Endothelial cell of umbilical vein (primary cell): ENCODE results near the gene ZBTB22. TPM values are rescaled to one million over a fixed set of nuclear protein-coding genes. Genes with fewer than 3 reads are reported as not detected.

ENCODE experiments used
- BruUV-seq: library from RNA; stranded (reverse); fragments of 400-500 nt; replicated peaks from 2 replicates; lab custom pipeline; 2021; lab: Mats Ljungman, UMichigan
- CTCF ChIA-PET: fragments of 300-600, 350-600 bp; sonication (Branson Sonifier 250); formaldehyde crosslinking; loops from one replicate; lab custom pipeline; 2021; ENCODE audit warnings: antibody characterized with exemption, inconsistent platforms; lab: Charles Lee
- POLR2A ChIA-PET: fragments of 300-600, 350-600 bp; sonication (Branson Sonifier 250); formaldehyde crosslinking; loops from one replicate; lab custom pipeline; 2021; ENCODE audit warnings: antibody characterized with exemption, inconsistent platforms; lab: Charles Lee
- DNase-seq: peaks from one replicate; pipeline ENCODE4 v3.0.0-alpha.2; 2011; ENCODE audit warnings: low read depth, low spot score
- FAIRE-seq: peaks from 2 replicates; lab custom pipeline; 2011; peaks lifted over from hg19 to GRCh38; lab: Jason Lieb, UNC
- H2AFZ ChIP-seq: 2 replicates; pipeline ENCODE4 v1.6.0; 2012; ENCODE audit warnings: low read depth, low read length, control low read depth, inconsistent platforms
- H3K27ac ChIP-seq: 2 replicates; pipeline ENCODE4 v1.5.1; 2011; ENCODE audit warnings: low read depth, mild to moderate bottlenecking, control low read depth, low read length, moderate library complexity; ENCODE audit not compliant: insufficient read depth
- H3K27me3 ChIP-seq, 2 experiments: 2 replicates each; pipeline versions ENCODE4 v1.6.0 to v1.6.1; 2011; ENCODE audit warnings: low read length in 2 of 2, mixed read lengths in 1 of 2; ENCODE audit not compliant: control insufficient read depth in 2 of 2, insufficient read depth in 2 of 2
- H3K36me3 ChIP-seq, 2 experiments: 2 replicates in 1 of 2; 3 replicates in 1 of 2; pipeline ENCODE4 v1.5.1; 2011; ENCODE audit warnings: low read length in 2 of 2, mild to moderate bottlenecking in 1 of 2, moderate library complexity in 1 of 2; ENCODE audit not compliant: control insufficient read depth in 2 of 2, insufficient read depth in 2 of 2; ENCODE audit errors: extremely low read depth in 1 of 2
- H3K4me1 ChIP-seq: 3 replicates; pipeline ENCODE4 v1.5.1; 2011; ENCODE audit warnings: mild to moderate bottlenecking, low read length; ENCODE audit not compliant: control insufficient read depth, insufficient read depth; ENCODE audit errors: extremely low read depth
- H3K4me2 ChIP-seq: 2 replicates; pipeline ENCODE4 v1.6.1; 2011; ENCODE audit warnings: low read length, control low read depth, mixed read lengths; ENCODE audit not compliant: insufficient read depth
- H3K4me3 ChIP-seq, 3 experiments: fragments of 200-600 bp in 1 of 3; sonication (generic), shearing (Covaris generic) in 1 of 3; replicated peaks in 1 of 3; 2 replicates each; pipeline ENCODE4 v1.5.1; 2011 to 2016; ENCODE audit warnings: control low read depth in 3 of 3, low read length in 3 of 3, mild to moderate bottlenecking in 2 of 3, inconsistent platforms in 1 of 3, low read depth in 1 of 3, moderate library complexity in 1 of 3; ENCODE audit not compliant: insufficient read depth in 1 of 3
- H3K79me2 ChIP-seq: 2 replicates; pipeline ENCODE4 v1.6.0; 2012; ENCODE audit warnings: low read length, inconsistent platforms; ENCODE audit not compliant: control insufficient read depth, insufficient read depth
- H3K9ac ChIP-seq: replicated peaks from 2 replicates; pipeline ENCODE3; 2011; ENCODE audit warnings: low read length, control low read depth; ENCODE audit not compliant: insufficient read depth; ENCODE audit errors: extremely low read depth
- H3K9me1 ChIP-seq: replicated peaks from 3 replicates; pipeline ENCODE4 v1.6.0; 2011; ENCODE audit warnings: mild to moderate bottlenecking, low read length; ENCODE audit not compliant: control insufficient read depth, insufficient read depth; ENCODE audit errors: extremely low read depth
- H3K9me3 ChIP-seq: replicated peaks from 2 replicates; pipeline ENCODE4 v1.5.1; 2012; ENCODE audit warnings: low read length, inconsistent platforms; ENCODE audit not compliant: control insufficient read depth, insufficient read depth
- H4K20me1 ChIP-seq: replicated peaks from 2 replicates; pipeline ENCODE3; 2011; ENCODE audit warnings: mild to moderate bottlenecking, low read length; ENCODE audit not compliant: control insufficient read depth, insufficient read depth; ENCODE audit errors: extremely low read depth
- EZH2 ChIP-seq: IDR thresholded peaks from 2 replicates; pipeline ENCODE4 v1.6.1; 2012; ENCODE audit warnings: borderline replicate concordance, low read depth, mild to moderate bottlenecking, moderate library complexity, low read length, inconsistent platforms; ENCODE audit not compliant: severe bottlenecking
- FOS ChIP-seq: IDR thresholded peaks from 2 replicates; pipeline ENCODE4 v1.6.1; 2011; ENCODE audit warnings: mild to moderate bottlenecking, low read length, moderate library complexity, borderline replicate concordance; ENCODE audit not compliant: insufficient read depth
- GATA2 ChIP-seq: IDR thresholded peaks from 2 replicates; pipeline ENCODE4 v1.7.0; 2011; ENCODE audit warnings: low read depth, mild to moderate bottlenecking, moderate library complexity, mixed read lengths, low read length; ENCODE audit not compliant: insufficient read length, insufficient read depth
- JUN ChIP-seq: IDR thresholded peaks from 2 replicates; pipeline ENCODE4 v1.6.1; 2011; ENCODE audit warnings: borderline replicate concordance, low read depth; ENCODE audit not compliant: insufficient read length, insufficient read depth
- MYC ChIP-seq: IDR thresholded peaks from one replicate; pipeline ENCODE4 v1.6.1; 2011; ENCODE audit warnings: mild to moderate bottlenecking, low read depth, low read length
- POLR2A ChIP-seq: IDR thresholded peaks from 2 replicates; pipeline ENCODE4 v1.6.1; 2012; ENCODE audit warnings: low read depth, mild to moderate bottlenecking, control low read depth, low read length
- POLR2AphosphoS5 ChIP-seq: IDR thresholded peaks from 2 replicates; pipeline ENCODE4 v1.6.1; 2012; ENCODE audit warnings: low read depth, mild to moderate bottlenecking, control low read depth, low read length, moderate library complexity; ENCODE audit not compliant: insufficient read depth
- dilution Hi-C: fragments of 300-500 bp; cut with MboI; formaldehyde crosslinking; loops from one replicate; pipeline ENCODE4 v1.15.0; 2019; ENCODE audit warnings: low sequenced_read_pairs; ENCODE audit not compliant: extremely low pct_ligation_motif_present
- intact Hi-C: fragments of 100-400 bp; cut with micrococcal nuclease; formaldehyde crosslinking; loops from one replicate; pipeline ENCODE4 v1.10.0; 2022
- polyA plus RNA-seq, 4 experiments: library from polyadenylated mRNA; depleted of rRNA in 3 of 4; stranded (reverse) in 3 of 4; unstranded in 1 of 4; fragments of >200 nt; gene quantifications; 2 replicates each; pipeline versions ENCODE4 v1.2.1 to v1.2.3, GENCODE V29; 2011 to 2012; ENCODE audit warnings: missing spikeins in 1 of 4
- total RNA-seq: library from RNA; stranded (reverse); gene quantifications from 2 replicates; pipeline ENCODE4 v1.2.3, GENCODE V29; 2021
- TF ChIP-seq, protein P1 (sequence below): IDR thresholded peaks from 2 replicates; pipeline ENCODE4 v1.6.1; 2011; ENCODE audit not compliant: insufficient read depth, insufficient read length
- TF ChIP-seq, protein P2 (sequence below), 2 donors: IDR thresholded peaks; 1 replicate in 1 of 2; 2 replicates in 1 of 2; pipeline ENCODE4 v1.5.1; 2011; ENCODE audit warnings: low read length in 2 of 2, mild to moderate bottlenecking in 2 of 2, moderate library complexity in 2 of 2, control low read depth in 1 of 2, inconsistent platforms in 1 of 2, low read depth in 1 of 2; ENCODE audit not compliant: insufficient read depth in 1 of 2; ENCODE audit errors: extremely low read depth in 1 of 2

Gene ZBTB22
- total and polyA plus RNA-seq, 2 donors (not counting 3 experiments of a cell fraction or from before 2014, with no cell fraction given): 12.6 to 15.4 TPM

DNA sequence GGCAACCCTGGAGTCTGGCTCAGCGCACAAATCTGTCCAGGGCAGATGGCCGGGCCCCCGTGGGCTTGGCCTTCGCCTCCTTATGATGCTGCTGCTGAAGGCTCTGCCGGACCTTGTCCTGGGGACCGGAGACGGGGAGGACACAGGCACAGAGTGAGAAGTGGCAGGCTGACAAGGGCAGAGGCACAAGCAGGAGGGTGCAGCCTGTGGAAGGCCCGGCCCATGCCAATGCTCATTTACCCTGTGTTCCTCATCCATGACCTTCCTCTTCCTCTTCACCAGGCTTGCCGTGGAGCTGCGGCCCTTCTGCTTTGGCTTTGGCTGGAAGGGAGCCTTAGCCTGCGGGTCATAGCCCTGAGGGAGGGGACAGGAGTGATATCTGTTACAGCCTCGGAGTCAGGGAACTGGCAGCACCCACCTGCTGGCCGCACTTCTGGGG is 38.3 kb downstream of the ZBTB22 start:
- H4K20me1 ChIP-seq: no peaks in the 10 kb centered on the region
- POLR2A ChIA-PET: interaction anchor here (2.3 kb wide), 1 partner anchor 20 kb away, joined by 8 read pairs; no protein-coding TSS in a partner anchor
- CTCF ChIA-PET: interaction anchor here (1.0 to 4.0 kb wide), 4 partner anchors 10 to 146 kb away, joined by 3 to 39 read pairs (median 6); partner anchors contain the start of genes PFDN6, RGL2 and WDR46

DNA sequence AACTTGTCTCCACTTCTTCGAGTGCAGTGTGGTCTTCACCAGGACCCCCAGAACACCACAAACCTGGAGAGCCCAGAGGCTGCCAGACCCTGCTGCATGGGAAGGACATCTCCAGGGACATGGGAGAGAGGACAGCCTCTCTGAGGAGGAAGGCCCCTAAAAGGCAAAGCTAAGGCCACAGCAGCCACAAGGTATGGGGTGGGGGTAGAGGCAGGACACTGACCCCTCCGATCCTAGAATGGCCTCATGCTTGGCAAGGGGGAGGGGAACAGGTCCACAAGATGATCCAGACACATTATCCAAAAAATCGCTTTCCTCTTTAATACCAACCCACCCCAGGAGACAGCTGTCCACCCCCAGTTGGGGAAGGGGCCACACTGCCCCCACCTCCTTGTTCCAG is 38.7 kb downstream of the ZBTB22 start:
- H3K9me1 ChIP-seq: no peaks in the 10 kb centered on the region
- H3K79me2 ChIP-seq: peaks cover 21% of the 10 kb centered on the region
- H2AFZ ChIP-seq: no peak overlapping the region
- ChIA-PET CTCF (interaction anchor here (0.6 to 4.0 kb wide), 5 partner anchors 11 to 147 kb away, joined by 3 to 39 read pairs (median 5); partner anchors contain the start of genes PFDN6, RGL2 and WDR46), POLR2A (interaction anchor here (2.3 kb wide), 1 partner anchor 21 kb away, joined by 8 read pairs; no protein-coding TSS in a partner anchor)
- FAIRE-seq (no peak), DNase-seq (no peak)
- no peaks in the 10 kb centered on the region for H4K20me1 ChIP-seq
- H3K4me2 ChIP-seq: no peak overlapping the region
- dilution Hi-C loops (no loop called here), intact Hi-C loops (no loop called here)
- no peaks in the 10 kb centered on the region for H3K27me3 ChIP-seq
- no peak overlapping the region for H3K4me3 ChIP-seq
- BruUV-seq: no TSS peak
- H3K4me1 ChIP-seq: peaks cover 29% of the 10 kb centered on the region
- no peak overlapping the region for H3K27ac ChIP-seq
- TF ChIP-seq EZH2 (no peak), POLR2A (no peak), JUN (no peak), GATA2 (no peak), MYC (no peak), POLR2AphosphoS5 (no peak), FOS (no peak)
- TF ChIP-seq, protein P1, sequence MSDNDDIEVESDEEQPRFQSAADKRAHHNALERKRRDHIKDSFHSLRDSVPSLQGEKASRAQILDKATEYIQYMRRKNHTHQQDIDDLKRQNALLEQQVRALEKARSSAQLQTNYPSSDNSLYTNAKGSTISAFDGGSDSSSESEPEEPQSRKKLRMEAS: no peak
- TF ChIP-seq, protein P2, sequence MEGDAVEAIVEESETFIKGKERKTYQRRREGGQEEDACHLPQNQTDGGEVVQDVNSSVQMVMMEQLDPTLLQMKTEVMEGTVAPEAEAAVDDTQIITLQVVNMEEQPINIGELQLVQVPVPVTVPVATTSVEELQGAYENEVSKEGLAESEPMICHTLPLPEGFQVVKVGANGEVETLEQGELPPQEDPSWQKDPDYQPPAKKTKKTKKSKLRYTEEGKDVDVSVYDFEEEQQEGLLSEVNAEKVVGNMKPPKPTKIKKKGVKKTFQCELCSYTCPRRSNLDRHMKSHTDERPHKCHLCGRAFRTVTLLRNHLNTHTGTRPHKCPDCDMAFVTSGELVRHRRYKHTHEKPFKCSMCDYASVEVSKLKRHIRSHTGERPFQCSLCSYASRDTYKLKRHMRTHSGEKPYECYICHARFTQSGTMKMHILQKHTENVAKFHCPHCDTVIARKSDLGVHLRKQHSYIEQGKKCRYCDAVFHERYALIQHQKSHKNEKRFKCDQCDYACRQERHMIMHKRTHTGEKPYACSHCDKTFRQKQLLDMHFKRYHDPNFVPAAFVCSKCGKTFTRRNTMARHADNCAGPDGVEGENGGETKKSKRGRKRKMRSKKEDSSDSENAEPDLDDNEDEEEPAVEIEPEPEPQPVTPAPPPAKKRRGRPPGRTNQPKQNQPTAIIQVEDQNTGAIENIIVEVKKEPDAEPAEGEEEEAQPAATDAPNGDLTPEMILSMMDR (IDR thresholded peaks at IDR 0.05; ENCODE audit: extremely low read depth in 1 of 2, insufficient read depth in 1 of 2, low read depth in 1 of 2, low read length in 2 of 2): no peak
- no peak overlapping the region for H3K9ac ChIP-seq
- H3K9me3 ChIP-seq: no peaks in the 10 kb centered on the region
- peaks cover 4 to 39% of the 10 kb centered on the region in 2 experiments for H3K36me3 ChIP-seq

More for the DNA sequence above, 38.3 kb downstream of the ZBTB22 start:
- dilution Hi-C loops: no loop called here
- peaks cover 16% of the 10 kb centered on the region for H3K79me2 ChIP-seq
- FAIRE-seq (no peak), DNase-seq (no peak)
- no peak overlapping the region for H3K9ac ChIP-seq
- no peak for TF ChIP-seq POLR2AphosphoS5
- TF ChIP-seq GATA2: no peak
- H3K4me1 ChIP-seq: peaks cover 25% of the 10 kb centered on the region
- intact Hi-C loops: no loop called here
- H3K27ac ChIP-seq: no peak overlapping the region
- no peak overlapping the region for H3K4me3 ChIP-seq
- H3K9me3 ChIP-seq: no peaks in the 10 kb centered on the region
- no peaks in the 10 kb centered on the region for H3K27me3 ChIP-seq
- H2AFZ ChIP-seq: no peak overlapping the region
- no peaks in the 10 kb centered on the region for H3K9me1 ChIP-seq
- H3K36me3 ChIP-seq: peaks cover 3 to 36% of the 10 kb centered on the region in 2 experiments
- H3K4me2 ChIP-seq: no peak overlapping the region
- BruUV-seq: TSS peak; percentile 11
